ENCODE measurements around the gene CMTM5. TPM values are rescaled to one million over a fixed set of nuclear protein-coding genes. Genes with fewer than 3 reads are reported as not detected.
"Not testable (repeated sequence)": the region's sequence is repeated elsewhere in the genome, so short reads cannot be mapped to it uniquely, and the experiment has no call there.

CMTM5 gene
- total RNA-seq, 1 donor from 2014 or later, result not detected

GRCh38 chr14:23378612-23379220 lies 1.9 kb downstream of the CMTM5 start:
- no peak for DNase-seq (ENCODE audit: low read depth)

GRCh38 chr14:23379366-23380196 lies 2.7 kb downstream of the CMTM5 start:
- peak; percentile 48 for DNase-seq (ENCODE audit: low read depth)

GRCh38 chr14:23380197-23380914 lies 3.5 kb downstream of the CMTM5 start:
- no peak for DNase-seq (ENCODE audit: low read depth)

DNA sequence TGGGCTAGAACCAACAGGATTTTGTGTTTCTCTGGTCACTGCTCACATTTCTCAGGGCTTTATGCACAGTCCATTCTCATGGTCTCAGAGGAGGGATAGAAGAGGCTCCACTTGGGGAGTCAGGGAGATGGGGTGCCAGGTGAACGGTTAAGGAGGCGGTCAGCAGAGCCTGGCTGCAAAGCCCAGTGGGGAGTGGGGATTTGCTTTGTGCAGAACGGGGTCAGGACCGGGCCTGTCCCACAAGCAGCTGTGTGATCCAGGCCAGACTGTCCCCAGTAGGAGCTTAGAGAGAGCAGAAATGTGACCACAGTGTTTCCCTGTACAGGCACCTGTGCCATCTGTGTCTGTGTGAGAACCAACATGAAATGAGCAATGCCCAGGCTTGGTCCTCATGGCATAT lies 4.1 kb downstream of the CMTM5 start:
- DNase-seq (ENCODE audit: low read depth), result peak; percentile 40

DNA sequence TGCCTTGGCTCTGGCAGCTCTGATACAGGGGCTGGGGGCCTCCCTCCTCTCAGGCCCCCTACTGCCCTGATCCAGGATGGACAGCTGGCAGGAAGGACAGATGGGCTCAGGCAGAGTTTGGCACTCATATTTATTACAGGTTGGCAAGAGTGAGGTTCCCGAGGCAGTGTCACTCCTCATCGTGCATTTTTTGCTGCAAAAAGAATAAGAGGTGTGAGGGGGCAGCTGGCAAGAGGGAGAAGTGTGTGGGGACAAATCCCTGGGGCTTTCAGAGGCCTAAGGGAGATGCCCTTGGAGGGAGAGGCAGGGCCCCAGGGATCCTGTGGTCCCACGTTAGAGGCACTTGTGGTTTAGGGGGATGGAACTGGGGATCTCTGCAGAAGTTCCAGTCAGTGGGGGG lies 5.0 kb downstream of the CMTM5 start:
- no peak for DNase-seq (ENCODE audit: low read depth)

GRCh38 chr14:23382276-23382675 lies 5.4 kb downstream of the CMTM5 start:
- DNase-seq (ENCODE audit: low read depth), result no peak

- no peak for DNase-seq (ENCODE audit: low read depth)
Observed at GRCh38 chr14:23382731-23383440, 6.0 kb downstream of the CMTM5 start.

GRCh38 chr14:23384364-23385080 lies 7.7 kb downstream of the CMTM5 start:
- DNase-seq (ENCODE audit: low read depth), result no peak

- no peak for DNase-seq (ENCODE audit: low read depth)
Observed at GRCh38 chr14:23385244-23385641, 8.4 kb downstream of the CMTM5 start.

- no peak for DNase-seq (ENCODE audit: low read depth)
Observed at GRCh38 chr14:23385642-23386265, 8.9 kb downstream of the CMTM5 start.

DNA sequence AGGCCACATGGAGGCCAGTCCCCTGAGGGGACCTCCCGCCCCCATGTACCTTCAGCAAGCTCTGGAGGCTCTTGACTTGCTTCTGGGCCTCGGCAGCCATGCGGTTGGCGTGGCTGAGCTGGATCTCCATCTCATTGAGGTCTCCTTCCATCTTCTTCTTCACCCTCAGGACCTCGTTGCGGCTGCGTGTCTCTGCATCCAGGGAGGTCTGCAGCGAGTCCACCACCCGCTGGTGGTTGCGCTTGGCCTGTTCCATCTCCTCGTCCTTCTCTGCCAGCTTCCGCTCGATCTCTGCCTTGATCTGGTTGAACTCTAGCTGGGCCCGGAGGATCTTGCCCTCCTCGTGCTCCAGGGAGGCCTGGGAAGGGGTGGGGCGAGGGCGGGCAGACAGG lies 9.4 kb downstream of the CMTM5 start:
- DNase-seq (ENCODE audit: low read depth), result not testable (repeated sequence)

- DNase-seq (ENCODE audit: low read depth), result no peak
Observed at GRCh38 chr14:23386999-23387398, 10.2 kb downstream of the CMTM5 start.

DNA sequence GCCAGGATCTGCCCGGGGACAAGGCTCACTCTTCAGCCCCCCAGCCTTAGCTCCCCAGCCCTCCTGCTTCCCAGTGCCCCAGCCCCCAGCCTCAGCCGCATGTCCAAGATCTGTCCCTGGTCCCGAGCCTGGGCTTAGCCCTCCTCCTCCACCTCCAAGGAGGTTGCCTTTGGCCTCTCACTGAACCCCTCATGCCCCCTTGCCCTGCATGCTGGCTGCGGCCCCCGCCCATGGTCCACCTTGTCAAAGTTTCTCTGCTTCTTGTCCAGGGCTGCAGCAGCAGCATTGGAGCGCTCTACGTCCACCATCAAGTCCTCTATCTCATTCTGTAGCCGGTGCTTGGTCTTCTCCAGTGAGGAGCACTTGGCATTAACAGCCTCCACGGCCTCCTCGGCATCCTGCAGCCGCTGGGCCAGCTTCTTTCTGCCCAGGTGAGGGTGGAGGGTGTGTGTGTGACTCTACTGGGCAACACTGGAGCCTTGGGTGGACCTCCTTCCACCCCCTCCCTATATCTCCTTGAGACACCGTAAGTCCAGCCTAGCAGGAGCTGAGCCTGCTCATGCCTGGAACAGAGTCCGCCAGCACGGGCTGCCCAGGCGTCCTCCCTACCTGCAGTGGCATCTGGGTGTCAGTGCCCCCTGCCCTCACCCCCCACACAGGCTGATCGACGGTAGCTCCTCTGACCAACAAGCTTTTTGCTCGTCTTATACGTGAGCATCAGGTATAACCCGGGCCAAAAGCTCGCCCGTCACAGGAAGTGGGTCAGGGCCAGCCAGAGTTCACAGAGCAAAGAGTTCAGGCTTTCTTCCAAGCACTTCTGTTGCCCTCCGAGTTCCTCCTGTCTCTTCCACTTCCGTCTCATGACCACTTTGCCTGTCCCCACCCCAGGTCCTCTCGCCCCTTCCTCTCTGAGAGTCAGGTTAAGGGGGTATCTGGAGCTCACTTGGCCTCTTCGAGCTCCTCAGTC lies 11.4 kb downstream of the CMTM5 start:
- DNase-seq (ENCODE audit: low read depth), result no peak

- DNase-seq (ENCODE audit: low read depth), result no peak
Observed at GRCh38 chr14:23388996-23389395, 12.2 kb downstream of the CMTM5 start.

GRCh38 chr14:23389396-23389795 lies 12.6 kb downstream of the CMTM5 start:
- no peak for DNase-seq (ENCODE audit: low read depth)

- not testable (repeated sequence) for DNase-seq (ENCODE audit: low read depth)
Observed at GRCh38 chr14:23389871-23390270, 13.0 kb downstream of the CMTM5 start.

DNA sequence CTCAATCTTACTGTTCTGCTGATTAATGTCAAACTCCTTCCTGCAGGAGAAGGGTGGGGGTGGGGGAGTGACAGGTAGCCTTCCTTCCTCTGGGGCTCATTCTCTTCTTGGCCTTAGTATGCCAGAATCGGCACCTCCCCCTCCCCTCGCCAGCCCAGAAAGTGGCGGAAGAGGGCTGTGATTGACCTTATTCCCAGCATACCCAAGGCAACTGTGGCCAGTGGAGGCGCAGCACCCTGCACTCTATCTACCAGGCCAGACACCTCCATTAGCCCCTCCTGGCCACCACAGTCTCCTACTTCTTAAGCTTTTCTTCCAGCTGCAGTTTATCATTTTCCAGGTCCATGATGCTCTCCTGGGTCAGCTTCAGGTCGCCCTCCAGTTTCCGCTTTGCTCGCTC lies 15.8 kb downstream of the CMTM5 start:
- DNase-seq (ENCODE audit: low read depth), result no peak

DNA sequence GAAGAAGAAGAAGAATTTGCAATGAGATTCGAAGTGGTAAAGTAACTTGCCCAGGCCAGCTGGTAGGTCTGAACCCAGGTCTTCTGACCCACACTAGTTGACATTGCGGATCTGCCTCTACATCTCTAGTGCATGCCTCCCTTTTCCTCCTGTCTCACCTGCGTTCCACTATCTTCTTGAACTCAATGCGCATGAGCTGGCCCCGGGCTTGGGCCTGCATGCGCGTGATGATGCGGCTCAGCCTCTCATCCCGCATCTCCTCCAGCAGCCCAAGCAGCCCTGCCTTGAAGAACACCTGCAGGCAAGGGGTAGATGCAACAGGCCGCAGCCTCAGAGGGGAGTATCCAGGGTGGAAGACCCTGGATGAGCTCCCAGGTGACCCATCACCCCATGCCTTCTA lies 19.3 kb downstream of the CMTM5 start:
- no peak for DNase-seq (ENCODE audit: low read depth)

GRCh38 chr14:23396781-23397407 lies 20.0 kb downstream of the CMTM5 start:
- DNase-seq (ENCODE audit: low read depth), result no peak
